Measurements from ENCODE around the gene SUN2. TPM values are rescaled to one million over a fixed set of nuclear protein-coding genes. Genes with fewer than 3 reads are reported as not detected.

SUN2 gene
- total RNA-seq, 1 experiment from 2014 or later, result 89.9 TPM

GRCh38 chr22:38735465-38736256 is 20.1 kb downstream of the SUN2 start:
- DNase-seq (ENCODE audit: low read depth), result no peak

GRCh38 chr22:38735126-38735464 is 20.7 kb downstream of the SUN2 start:
- no peak for DNase-seq (ENCODE audit: low read depth)

GRCh38 chr22:38734421-38735100 is 21.2 kb downstream of the SUN2 start:
- no peak for DNase-seq (ENCODE audit: low read depth)

- no peak for DNase-seq (ENCODE audit: low read depth)
Observed at GRCh38 chr22:38733724-38734381, 21.9 kb downstream of the SUN2 start.

- peak; percentile 39 for DNase-seq (ENCODE audit: low read depth)
Observed at GRCh38 chr22:38733329-38733723, 22.5 kb downstream of the SUN2 start.

GRCh38 chr22:38732251-38732815 is 23.5 kb downstream of the SUN2 start:
- DNase-seq (ENCODE audit: low read depth), result no peak

GRCh38 chr22:38731703-38732161 is 24.1 kb downstream of the SUN2 start:
- no peak for DNase-seq (ENCODE audit: low read depth)

- DNase-seq (ENCODE audit: low read depth), result no peak
Observed at GRCh38 chr22:38730411-38730871, 25.4 kb downstream of the SUN2 start.

GRCh38 chr22:38729946-38730345 is 25.9 kb downstream of the SUN2 start:
- no peak for DNase-seq (ENCODE audit: low read depth)

- DNase-seq (ENCODE audit: low read depth), result no peak
Observed at GRCh38 chr22:38728871-38729796, 26.7 kb downstream of the SUN2 start.

- DNase-seq (ENCODE audit: low read depth), result no peak
Observed at GRCh38 chr22:38727530-38728451, 28.0 kb downstream of the SUN2 start.

- no peak for DNase-seq (ENCODE audit: low read depth)
Observed at GRCh38 chr22:38727123-38727522, 28.7 kb downstream of the SUN2 start.

- DNase-seq (ENCODE audit: low read depth), result no peak
Observed at GRCh38 chr22:38725900-38726655, 29.7 kb downstream of the SUN2 start.

- DNase-seq (ENCODE audit: low read depth), result no peak
Observed at GRCh38 chr22:38724926-38725571, 30.7 kb downstream of the SUN2 start.

- no peak for DNase-seq (ENCODE audit: low read depth)
Observed at GRCh38 chr22:38724176-38724575, 31.6 kb downstream of the SUN2 start.

- no peak for DNase-seq (ENCODE audit: low read depth)
Observed at GRCh38 chr22:38721551-38721950, 34.2 kb downstream of the SUN2 start.

GRCh38 chr22:38720350-38720749 is 35.4 kb downstream of the SUN2 start:
- DNase-seq (ENCODE audit: low read depth), result no peak

- no peak for DNase-seq (ENCODE audit: low read depth)
Observed at GRCh38 chr22:38719196-38719595, 36.6 kb downstream of the SUN2 start.

GRCh38 chr22:38718414-38718813 is 37.4 kb downstream of the SUN2 start:
- peak; percentile 91 for DNase-seq (ENCODE audit: low read depth)

Data from Daoy (cell line).